WTC11 (cell line): ENCODE data around the gene SMCO1. TPM values are rescaled to one million over a fixed set of nuclear protein-coding genes. Genes with fewer than 3 reads are reported as not detected.

ENCODE experiments used
- ATAC-seq: fragments of 200-7000 bp; cut with Tn5 transposase; 2 replicates; pipeline ENCODE4 v1.10.0; 2021; ENCODE audit warnings: mild to moderate bottlenecking, moderate library complexity
- CTCF ChIA-PET: fragments of 300-600 bp; sonication (Branson Sonifier 250); formaldehyde crosslinking; loops from one replicate; lab custom pipeline; 2021; ENCODE audit warnings: antibody characterized with exemption; lab: Charles Lee
- POLR2A ChIA-PET: fragments of 350-600 bp; sonication (Branson Sonifier 250); formaldehyde crosslinking; loops from one replicate; lab custom pipeline; 2021; ENCODE audit warnings: antibody characterized with exemption; lab: Charles Lee
- DNase-seq: peaks from one replicate; pipeline ENCODE4 v3.0.0; 2021; ENCODE audit warnings: low spot score
- H3K27ac Mint-ChIP-seq: 2 replicates; pipeline ENCODE4 v1.8.0; 2021; ENCODE audit warnings: mixed read lengths
- H3K27me3 Mint-ChIP-seq: 2 replicates; pipeline ENCODE4 v1.8.0; 2021; ENCODE audit warnings: low read depth, mild to moderate bottlenecking, moderate library complexity, mixed read lengths
- H3K36me3 Mint-ChIP-seq: 2 replicates; pipeline ENCODE4 v1.8.0; 2021; ENCODE audit warnings: mixed read lengths
- H3K4me1 Mint-ChIP-seq: 2 replicates; pipeline ENCODE4 v1.8.0; 2022; ENCODE audit warnings: mixed read lengths
- H3K4me3 Mint-ChIP-seq: 2 replicates; pipeline ENCODE4 v1.8.0; 2021; ENCODE audit warnings: mild to moderate bottlenecking, moderate library complexity, mixed read lengths
- H3K9me3 Mint-ChIP-seq: 2 replicates; pipeline ENCODE4 v1.8.0; 2021; ENCODE audit warnings: mixed read lengths
- CBFB ChIP-seq: sonication (generic); formaldehyde crosslinking; IDR thresholded peaks from 2 replicates; pipeline ENCODE4 v1.8.1; 2022; ENCODE audit warnings: mild to moderate bottlenecking, low read depth, missing genetic modification reagents
- HMGA2 ChIP-seq: fragments of 250-450 bp; sonication (Bioruptor Pico); IDR thresholded peaks from 2 replicates; pipeline ENCODE4 v1.4.0; 2021; ENCODE audit warnings: mild to moderate bottlenecking, moderate library complexity
- MXD4 ChIP-seq: fragments of 250-450 bp; sonication (Bioruptor Pico); IDR thresholded peaks from 2 replicates; pipeline ENCODE4 v1.8.0; 2021; ENCODE audit warnings: mild to moderate bottlenecking, moderate library complexity, borderline replicate concordance
- MYBL2 ChIP-seq: sonication (generic); formaldehyde crosslinking; IDR thresholded peaks from 2 replicates; pipeline ENCODE4 v1.8.1; 2023; ENCODE audit warnings: mild to moderate bottlenecking, moderate library complexity, missing genetic modification reagents
- NFYB ChIP-seq: sonication (generic); formaldehyde crosslinking; conservative IDR thresholded peaks from 2 replicates; pipeline ENCODE4 v1.8.0; 2022; ENCODE audit warnings: low read depth, missing genetic modification reagents
- RELA ChIP-seq: sonication (generic); formaldehyde crosslinking; IDR thresholded peaks from 2 replicates; pipeline ENCODE4 v1.8.1; 2022; ENCODE audit warnings: missing genetic modification reagents, mild to moderate bottlenecking, borderline replicate concordance
- SMAD3 ChIP-seq: sonication (generic); formaldehyde crosslinking; IDR thresholded peaks from 2 replicates; pipeline ENCODE4 v1.8.0; 2022; ENCODE audit warnings: missing genetic modification reagents, mild to moderate bottlenecking, borderline replicate concordance
- SP1 ChIP-seq: sonication (generic); formaldehyde crosslinking; conservative IDR thresholded peaks from 2 replicates; pipeline ENCODE4 v1.8.1; 2022; ENCODE audit warnings: missing genetic modification reagents
- TEAD1 ChIP-seq: sonication (generic); formaldehyde crosslinking; IDR thresholded peaks from 2 replicates; pipeline ENCODE4 v1.8.0; 2022; ENCODE audit warnings: mild to moderate bottlenecking, missing genetic modification reagents
- TEAD4 ChIP-seq: sonication (generic); formaldehyde crosslinking; IDR thresholded peaks from 2 replicates; pipeline ENCODE4 v1.8.0; 2022; ENCODE audit warnings: mild to moderate bottlenecking, missing genetic modification reagents
- ZNF121 ChIP-seq: sonication (generic); formaldehyde crosslinking; IDR thresholded peaks from 2 replicates; pipeline ENCODE4 v1.8.0; 2023; ENCODE audit warnings: missing genetic modification reagents
- ZNF138 ChIP-seq: sonication (generic); formaldehyde crosslinking; conservative IDR thresholded peaks from 2 replicates; pipeline ENCODE4 v1.8.1; 2022; ENCODE audit warnings: mild to moderate bottlenecking, moderate library complexity, missing genetic modification reagents
- ZNF396 ChIP-seq: fragments of 250-450 bp; sonication (Bioruptor Pico); IDR thresholded peaks from 2 replicates; pipeline ENCODE4 v1.8.0; 2021; ENCODE audit warnings: mild to moderate bottlenecking, moderate library complexity, borderline replicate concordance
- total RNA-seq: library from RNA; stranded (reverse); gene quantifications from 3 replicates; pipeline ENCODE4 v1.2.3, GENCODE V29; 2021
- TF ChIP-seq, protein P1 (sequence below): sonication (generic); formaldehyde crosslinking; IDR thresholded peaks from 2 replicates; pipeline ENCODE4 v1.8.1; 2023; ENCODE audit warnings: mild to moderate bottlenecking, missing genetic modification reagents, moderate library complexity
- TF ChIP-seq, protein P2 (sequence below): sonication (generic); formaldehyde crosslinking; IDR thresholded peaks from 2 replicates; pipeline ENCODE4 v1.8.0; 2023; ENCODE audit warnings: missing genetic modification reagents, mild to moderate bottlenecking, borderline replicate concordance
- TF ChIP-seq, protein P3 (sequence below): sonication (generic); formaldehyde crosslinking; IDR thresholded peaks from 2 replicates; pipeline ENCODE4 v1.8.0; 2023; ENCODE audit warnings: missing genetic modification reagents
- TF ChIP-seq, protein P4 (sequence below): fragments of 250-450 bp; sonication (Bioruptor Pico); IDR thresholded peaks from 2 replicates; pipeline ENCODE4 v1.9.0; 2021; ENCODE audit warnings: mild to moderate bottlenecking
- TF ChIP-seq, protein P5 (sequence below): sonication (generic); formaldehyde crosslinking; conservative IDR thresholded peaks from 2 replicates; pipeline ENCODE4 v1.8.1; 2023; ENCODE audit warnings: mild to moderate bottlenecking, low read depth, missing genetic modification reagents, moderate library complexity
- TF ChIP-seq, protein P6 (sequence below): fragments of 250-450 bp; sonication (Bioruptor Pico); IDR thresholded peaks from 2 replicates; pipeline ENCODE4 v1.9.0; 2021; ENCODE audit warnings: moderate library complexity, mild to moderate bottlenecking, inconsistent platforms, borderline replicate concordance

Gene SMCO1
- total RNA-seq, 1 experiment from 2014 or later = not detected

DNA sequence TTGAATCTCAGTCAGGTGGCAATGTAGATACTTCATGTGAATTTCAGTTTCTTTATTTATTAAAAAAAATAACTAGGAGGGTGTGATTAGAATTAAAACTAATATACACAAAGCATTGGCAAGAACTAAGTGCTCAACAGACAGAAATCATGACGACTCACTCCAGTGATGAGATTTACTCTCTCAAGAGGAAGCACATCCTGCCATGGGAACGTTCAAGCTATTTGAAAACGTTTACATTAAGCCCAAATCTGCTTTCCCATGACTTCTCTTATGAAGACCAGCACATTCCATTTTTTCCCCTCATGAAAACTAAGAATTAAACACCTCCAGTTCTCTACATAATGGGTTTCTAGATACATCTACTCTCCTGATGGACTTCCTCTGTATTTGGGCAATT, 44.7 kb upstream of the SMCO1 start:
- ChIA-PET CTCF (no interaction called here), POLR2A (no interaction called here)
- ATAC-seq (no peak), DNase-seq (no peak)
- TF ChIP-seq RELA (CRISPR knock-in tag) (no peak), MYBL2 (CRISPR knock-in tag) (no peak), HMGA2 (no peak), TEAD1 (no peak), ZNF121 (no peak), ZNF396 (CRISPR knock-in tag) (no peak), ZNF138 (no peak), SP1 (CRISPR knock-in tag) (no peak), MXD4 (no peak), SMAD3 (CRISPR knock-in tag) (no peak), NFYB (CRISPR knock-in tag) (no peak), CBFB (CRISPR knock-in tag) (no peak), TEAD4 (no peak)
- TF ChIP-seq, protein P1, sequence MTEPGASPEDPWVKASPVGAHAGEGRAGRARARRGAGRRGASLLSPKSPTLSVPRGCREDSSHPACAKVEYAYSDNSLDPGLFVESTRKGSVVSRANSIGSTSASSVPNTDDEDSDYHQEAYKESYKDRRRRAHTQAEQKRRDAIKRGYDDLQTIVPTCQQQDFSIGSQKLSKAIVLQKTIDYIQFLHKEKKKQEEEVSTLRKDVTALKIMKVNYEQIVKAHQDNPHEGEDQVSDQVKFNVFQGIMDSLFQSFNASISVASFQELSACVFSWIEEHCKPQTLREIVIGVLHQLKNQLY (CRISPR knock-in tag) = no peak
- TF ChIP-seq, protein P2, sequence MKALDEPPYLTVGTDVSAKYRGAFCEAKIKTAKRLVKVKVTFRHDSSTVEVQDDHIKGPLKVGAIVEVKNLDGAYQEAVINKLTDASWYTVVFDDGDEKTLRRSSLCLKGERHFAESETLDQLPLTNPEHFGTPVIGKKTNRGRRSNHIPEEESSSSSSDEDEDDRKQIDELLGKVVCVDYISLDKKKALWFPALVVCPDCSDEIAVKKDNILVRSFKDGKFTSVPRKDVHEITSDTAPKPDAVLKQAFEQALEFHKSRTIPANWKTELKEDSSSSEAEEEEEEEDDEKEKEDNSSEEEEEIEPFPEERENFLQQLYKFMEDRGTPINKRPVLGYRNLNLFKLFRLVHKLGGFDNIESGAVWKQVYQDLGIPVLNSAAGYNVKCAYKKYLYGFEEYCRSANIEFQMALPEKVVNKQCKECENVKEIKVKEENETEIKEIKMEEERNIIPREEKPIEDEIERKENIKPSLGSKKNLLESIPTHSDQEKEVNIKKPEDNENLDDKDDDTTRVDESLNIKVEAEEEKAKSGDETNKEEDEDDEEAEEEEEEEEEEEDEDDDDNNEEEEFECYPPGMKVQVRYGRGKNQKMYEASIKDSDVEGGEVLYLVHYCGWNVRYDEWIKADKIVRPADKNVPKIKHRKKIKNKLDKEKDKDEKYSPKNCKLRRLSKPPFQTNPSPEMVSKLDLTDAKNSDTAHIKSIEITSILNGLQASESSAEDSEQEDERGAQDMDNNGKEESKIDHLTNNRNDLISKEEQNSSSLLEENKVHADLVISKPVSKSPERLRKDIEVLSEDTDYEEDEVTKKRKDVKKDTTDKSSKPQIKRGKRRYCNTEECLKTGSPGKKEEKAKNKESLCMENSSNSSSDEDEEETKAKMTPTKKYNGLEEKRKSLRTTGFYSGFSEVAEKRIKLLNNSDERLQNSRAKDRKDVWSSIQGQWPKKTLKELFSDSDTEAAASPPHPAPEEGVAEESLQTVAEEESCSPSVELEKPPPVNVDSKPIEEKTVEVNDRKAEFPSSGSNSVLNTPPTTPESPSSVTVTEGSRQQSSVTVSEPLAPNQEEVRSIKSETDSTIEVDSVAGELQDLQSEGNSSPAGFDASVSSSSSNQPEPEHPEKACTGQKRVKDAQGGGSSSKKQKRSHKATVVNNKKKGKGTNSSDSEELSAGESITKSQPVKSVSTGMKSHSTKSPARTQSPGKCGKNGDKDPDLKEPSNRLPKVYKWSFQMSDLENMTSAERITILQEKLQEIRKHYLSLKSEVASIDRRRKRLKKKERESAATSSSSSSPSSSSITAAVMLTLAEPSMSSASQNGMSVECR = no peak
- TF ChIP-seq, protein P3, sequence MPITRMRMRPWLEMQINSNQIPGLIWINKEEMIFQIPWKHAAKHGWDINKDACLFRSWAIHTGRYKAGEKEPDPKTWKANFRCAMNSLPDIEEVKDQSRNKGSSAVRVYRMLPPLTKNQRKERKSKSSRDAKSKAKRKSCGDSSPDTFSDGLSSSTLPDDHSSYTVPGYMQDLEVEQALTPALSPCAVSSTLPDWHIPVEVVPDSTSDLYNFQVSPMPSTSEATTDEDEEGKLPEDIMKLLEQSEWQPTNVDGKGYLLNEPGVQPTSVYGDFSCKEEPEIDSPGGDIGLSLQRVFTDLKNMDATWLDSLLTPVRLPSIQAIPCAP (CRISPR knock-in tag) = no peak
- TF ChIP-seq, protein P4, sequence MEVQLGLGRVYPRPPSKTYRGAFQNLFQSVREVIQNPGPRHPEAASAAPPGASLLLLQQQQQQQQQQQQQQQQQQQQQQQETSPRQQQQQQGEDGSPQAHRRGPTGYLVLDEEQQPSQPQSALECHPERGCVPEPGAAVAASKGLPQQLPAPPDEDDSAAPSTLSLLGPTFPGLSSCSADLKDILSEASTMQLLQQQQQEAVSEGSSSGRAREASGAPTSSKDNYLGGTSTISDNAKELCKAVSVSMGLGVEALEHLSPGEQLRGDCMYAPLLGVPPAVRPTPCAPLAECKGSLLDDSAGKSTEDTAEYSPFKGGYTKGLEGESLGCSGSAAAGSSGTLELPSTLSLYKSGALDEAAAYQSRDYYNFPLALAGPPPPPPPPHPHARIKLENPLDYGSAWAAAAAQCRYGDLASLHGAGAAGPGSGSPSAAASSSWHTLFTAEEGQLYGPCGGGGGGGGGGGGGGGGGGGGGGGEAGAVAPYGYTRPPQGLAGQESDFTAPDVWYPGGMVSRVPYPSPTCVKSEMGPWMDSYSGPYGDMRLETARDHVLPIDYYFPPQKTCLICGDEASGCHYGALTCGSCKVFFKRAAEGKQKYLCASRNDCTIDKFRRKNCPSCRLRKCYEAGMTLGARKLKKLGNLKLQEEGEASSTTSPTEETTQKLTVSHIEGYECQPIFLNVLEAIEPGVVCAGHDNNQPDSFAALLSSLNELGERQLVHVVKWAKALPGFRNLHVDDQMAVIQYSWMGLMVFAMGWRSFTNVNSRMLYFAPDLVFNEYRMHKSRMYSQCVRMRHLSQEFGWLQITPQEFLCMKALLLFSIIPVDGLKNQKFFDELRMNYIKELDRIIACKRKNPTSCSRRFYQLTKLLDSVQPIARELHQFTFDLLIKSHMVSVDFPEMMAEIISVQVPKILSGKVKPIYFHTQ (CRISPR knock-in tag) = no peak
- TF ChIP-seq, protein P5, sequence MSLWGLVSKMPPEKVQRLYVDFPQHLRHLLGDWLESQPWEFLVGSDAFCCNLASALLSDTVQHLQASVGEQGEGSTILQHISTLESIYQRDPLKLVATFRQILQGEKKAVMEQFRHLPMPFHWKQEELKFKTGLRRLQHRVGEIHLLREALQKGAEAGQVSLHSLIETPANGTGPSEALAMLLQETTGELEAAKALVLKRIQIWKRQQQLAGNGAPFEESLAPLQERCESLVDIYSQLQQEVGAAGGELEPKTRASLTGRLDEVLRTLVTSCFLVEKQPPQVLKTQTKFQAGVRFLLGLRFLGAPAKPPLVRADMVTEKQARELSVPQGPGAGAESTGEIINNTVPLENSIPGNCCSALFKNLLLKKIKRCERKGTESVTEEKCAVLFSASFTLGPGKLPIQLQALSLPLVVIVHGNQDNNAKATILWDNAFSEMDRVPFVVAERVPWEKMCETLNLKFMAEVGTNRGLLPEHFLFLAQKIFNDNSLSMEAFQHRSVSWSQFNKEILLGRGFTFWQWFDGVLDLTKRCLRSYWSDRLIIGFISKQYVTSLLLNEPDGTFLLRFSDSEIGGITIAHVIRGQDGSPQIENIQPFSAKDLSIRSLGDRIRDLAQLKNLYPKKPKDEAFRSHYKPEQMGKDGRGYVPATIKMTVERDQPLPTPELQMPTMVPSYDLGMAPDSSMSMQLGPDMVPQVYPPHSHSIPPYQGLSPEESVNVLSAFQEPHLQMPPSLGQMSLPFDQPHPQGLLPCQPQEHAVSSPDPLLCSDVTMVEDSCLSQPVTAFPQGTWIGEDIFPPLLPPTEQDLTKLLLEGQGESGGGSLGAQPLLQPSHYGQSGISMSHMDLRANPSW (CRISPR knock-in tag) = no peak
- TF ChIP-seq, protein P6, sequence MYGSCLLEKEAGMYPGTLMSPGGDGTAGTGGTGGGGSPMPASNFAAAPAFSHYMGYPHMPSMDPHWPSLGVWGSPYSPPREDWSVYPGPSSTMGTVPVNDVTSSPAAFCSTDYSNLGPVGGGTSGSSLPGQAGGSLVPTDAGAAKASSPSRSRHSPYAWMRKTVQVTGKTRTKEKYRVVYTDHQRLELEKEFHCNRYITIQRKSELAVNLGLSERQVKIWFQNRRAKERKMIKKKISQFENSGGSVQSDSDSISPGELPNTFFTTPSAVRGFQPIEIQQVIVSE (CRISPR knock-in tag) = no peak
- Mint-ChIP-seq H3K4me3 (no peak overlapping the region), H3K27ac (no peak overlapping the region), H3K4me1 (no peaks in the 10 kb centered on the region), H3K27me3 (no peaks in the 10 kb centered on the region), H3K36me3 (peaks cover 8% of the 10 kb centered on the region; the same call in 1 of the 2 replicates), H3K9me3 (no peaks in the 10 kb centered on the region)
